CD4-positive, alpha-beta T cell treated with Interferon alpha-2 for 1 hour (primary cell): ENCODE measurements around the gene IQCK.

Source experiments
- DNase-seq, 2 donors: peaks; one replicate each; pipeline ENCODE4 v3.0.0-alpha.2; 2020 to 2022

IQCK gene

GRCh38 chr16:19864566-19864965 is 146.5 kb downstream of the IQCK start:
- no peak for DNase-seq

GRCh38 chr16:19868421-19868820 is 150.3 kb downstream of the IQCK start:
- DNase-seq: no peak

DNA sequence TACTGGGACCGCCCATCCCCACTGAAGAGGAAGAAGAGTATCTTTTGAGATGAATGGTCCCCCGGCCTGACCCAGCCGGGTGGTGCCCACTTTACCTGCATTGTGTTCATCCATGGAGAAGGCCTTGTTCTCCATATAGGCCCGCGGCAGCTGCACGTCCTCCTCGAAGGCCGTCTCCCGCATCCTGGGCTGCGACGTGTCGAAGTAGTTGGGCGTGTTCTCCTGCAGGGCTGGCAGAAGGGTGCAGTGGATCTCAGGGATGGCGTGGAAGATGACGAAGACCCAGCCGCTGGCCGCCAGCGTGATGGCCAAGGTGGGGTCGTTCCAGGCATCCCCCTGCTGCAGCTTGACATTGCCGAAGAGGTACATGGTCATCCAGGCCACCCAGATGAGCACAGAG is 153.7 kb downstream of the IQCK start:
- no peak for DNase-seq

DNA sequence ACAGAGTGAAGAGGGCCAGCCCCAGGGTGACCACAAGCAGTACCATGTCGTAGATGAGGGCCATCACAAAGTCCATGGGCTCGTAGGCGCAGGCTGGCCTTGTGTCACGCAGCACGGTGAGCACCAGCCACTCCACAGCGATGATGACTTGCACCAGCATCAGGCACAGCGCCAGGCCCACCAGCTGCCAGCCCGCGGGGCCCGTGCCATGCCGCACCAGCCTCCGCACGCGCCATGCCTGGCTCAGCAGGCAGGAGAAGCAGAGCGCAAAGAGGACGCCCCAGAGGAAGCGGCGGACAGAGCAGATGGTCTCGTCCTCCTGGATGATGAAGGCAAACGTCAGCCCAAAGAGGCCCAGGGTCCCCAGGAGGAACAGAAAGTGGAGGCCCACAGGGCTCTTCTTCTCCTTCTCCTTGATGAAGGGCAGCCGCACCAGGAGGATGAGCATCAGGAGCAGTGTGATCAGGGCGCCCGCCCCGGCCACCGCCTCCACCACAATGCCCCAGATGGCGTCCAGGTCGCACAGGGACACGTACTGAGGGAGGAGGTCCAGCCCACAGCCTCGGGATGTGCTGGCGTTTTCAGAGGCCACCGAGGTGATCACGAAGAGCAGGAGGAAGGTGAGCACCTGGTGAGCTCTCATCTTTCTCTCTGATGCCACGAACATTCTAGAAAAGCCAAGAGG is 154.2 kb downstream of the IQCK start:
- DNase-seq: no peak

- DNase-seq: no peak
These were observed 154.9 kb downstream of the IQCK start for GRCh38 chr16:19872935-19873334.

GRCh38 chr16:19874026-19874425 is 156.0 kb downstream of the IQCK start:
- DNase-seq: no peak

DNA sequence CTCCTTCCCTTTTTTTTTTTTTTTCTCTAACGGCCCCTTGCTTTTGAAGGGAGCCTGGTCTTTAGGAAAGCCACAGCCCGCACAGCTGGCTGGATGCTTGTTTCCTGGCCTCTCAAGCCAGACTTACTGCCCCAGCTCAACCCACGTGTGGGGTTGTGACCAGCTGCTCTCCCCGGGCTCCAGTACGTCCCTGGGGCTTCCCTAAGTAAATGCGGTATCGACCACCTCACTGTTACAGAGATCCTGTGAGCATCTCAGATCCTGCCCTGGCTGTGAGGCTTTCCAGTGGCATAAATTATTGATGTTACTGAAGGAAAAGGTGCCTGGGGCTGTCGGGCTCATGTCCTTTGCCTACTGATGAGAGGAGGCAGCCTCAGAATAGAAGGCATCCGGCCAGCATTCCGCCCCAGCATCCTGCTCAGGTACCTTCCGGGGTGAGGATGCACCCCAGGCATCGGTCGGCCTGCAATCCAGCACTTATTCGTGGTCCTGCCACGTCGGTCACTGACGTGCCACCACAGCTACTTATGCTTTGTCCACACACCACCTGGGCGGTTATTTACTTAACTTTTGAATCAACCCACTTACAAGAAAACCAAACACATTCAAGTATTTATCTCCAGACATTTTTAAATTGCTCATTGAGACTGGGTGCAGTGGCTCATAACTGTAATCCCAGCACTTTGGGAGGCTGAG is 156.9 kb downstream of the IQCK start:
- DNase-seq: no peak

DNA sequence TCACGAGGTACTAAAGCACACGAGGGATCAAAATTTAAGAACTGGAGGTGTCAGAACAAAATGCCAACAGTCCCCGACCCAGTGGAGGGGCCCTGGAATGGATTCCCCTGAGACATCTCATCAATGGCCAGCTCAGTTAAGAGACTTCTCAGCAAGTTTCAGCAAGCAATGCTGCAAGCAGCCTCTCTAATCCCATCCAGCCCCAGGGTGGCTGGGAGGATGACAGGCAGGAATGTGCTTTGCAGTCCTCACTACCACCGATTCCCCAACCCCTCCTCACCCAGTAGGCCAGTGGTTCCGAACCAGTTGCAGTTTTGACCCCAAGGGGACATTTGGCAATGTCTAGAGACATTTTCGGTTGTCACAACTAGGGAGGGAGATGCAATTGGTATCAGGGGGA is 157.8 kb downstream of the IQCK start:
- no peak for DNase-seq

- no peak for DNase-seq
These were observed 158.5 kb downstream of the IQCK start for GRCh38 chr16:19876501-19877059.

- DNase-seq: no peak
These were observed 160.7 kb downstream of the IQCK start for GRCh38 chr16:19878757-19879156.

GRCh38 chr16:19879241-19879792 is 161.2 kb downstream of the IQCK start:
- DNase-seq: no peak

- DNase-seq: no peak
These were observed 163.0 kb downstream of the IQCK start for GRCh38 chr16:19881028-19881427.

DNA sequence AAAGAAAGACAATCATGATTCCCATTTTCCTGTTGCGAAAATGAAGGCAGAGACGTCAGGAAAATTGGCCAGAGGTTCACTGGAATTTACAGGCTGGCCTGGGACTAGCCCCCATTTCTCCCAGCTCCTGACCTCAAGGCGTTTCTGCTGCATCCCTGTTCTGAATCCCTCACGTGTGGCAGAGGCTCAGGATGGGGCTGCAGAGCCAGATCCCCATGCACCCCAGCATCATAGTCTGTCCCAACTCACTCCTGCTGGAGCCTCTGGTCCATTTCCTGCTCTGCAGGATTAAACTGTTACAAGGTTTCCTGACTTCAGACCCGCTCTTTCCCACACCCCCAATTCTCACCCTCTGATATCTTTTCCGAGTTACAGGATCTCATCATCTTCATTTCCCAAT is 163.7 kb downstream of the IQCK start:
- DNase-seq: no peak

- DNase-seq: no peak
These were observed 164.1 kb downstream of the IQCK start for GRCh38 chr16:19882186-19882585.

DNA sequence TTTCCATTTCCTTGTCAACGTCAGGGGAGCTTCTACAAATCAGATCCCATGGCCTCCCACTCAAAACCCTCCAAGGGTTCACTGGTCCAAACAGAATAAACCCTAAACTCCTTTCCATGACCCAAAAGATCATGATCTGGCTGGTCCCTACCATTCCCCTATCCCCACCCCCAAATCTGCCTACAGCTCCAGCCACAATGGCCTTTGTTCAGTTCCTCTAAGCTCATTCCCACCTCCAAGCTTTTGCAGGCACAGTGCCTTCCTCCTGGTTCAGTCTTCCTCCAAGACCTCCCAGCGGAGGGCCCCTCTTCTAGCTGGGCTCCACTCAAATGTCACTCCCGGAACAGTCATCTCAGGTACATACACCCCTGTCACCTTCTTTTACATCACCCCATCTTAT is 164.6 kb downstream of the IQCK start:
- DNase-seq: no peak

GRCh38 chr16:19883296-19883965 is 165.4 kb downstream of the IQCK start:
- DNase-seq: no peak

GRCh38 chr16:19883966-19884485 is 166.0 kb downstream of the IQCK start:
- DNase-seq: peak in 1 of 2 donors; percentile 3

DNA sequence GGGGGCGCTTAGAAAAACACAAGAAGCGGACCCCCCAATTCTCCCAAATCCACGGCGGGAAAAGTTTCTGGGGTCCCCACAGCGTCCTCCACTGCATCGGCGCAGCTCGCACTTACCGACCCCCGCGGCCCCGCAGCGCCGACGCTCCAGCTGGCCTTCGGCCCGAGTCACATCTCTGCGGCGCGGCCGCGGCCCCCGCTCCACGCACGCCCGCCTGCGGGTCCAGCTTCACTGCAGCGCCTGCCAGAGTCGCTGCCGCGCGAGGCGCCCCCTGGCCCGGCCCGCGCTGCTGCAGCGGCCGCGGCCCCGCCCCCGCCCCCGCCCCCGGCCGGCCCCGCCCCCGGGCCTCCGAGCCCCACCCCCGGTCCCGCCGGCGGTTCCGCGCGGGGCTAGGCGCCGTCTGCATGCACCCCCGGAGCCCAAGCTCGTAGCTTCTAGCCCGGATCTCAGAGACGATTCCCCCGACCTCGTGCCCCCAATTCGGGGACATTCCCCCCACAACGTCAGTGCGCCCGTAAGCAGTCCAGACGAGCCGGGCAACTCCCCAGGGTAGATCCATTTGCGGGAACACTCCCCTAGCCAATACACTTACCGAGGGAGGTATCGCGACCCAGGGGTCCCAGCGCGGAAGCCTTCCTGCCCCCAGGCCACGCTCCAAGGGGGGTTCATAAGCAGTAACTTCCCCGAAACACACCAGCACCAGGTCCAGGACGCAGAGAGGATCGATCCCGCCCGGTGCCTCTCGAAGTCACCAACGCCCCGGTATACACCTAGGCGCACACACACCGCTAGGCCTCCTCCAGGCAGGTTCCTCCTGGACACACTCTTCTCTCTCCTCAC is 166.8 kb downstream of the IQCK start, which contains the start of gene GPRC5B:
Gene GPRC5B (minus strand): TSS at position 238 of the 840 bp plus-strand sequence. CDS start 12,003 bp downstream, outside the sequence.
- peak; percentile 26 to 60 for DNase-seq

DNA sequence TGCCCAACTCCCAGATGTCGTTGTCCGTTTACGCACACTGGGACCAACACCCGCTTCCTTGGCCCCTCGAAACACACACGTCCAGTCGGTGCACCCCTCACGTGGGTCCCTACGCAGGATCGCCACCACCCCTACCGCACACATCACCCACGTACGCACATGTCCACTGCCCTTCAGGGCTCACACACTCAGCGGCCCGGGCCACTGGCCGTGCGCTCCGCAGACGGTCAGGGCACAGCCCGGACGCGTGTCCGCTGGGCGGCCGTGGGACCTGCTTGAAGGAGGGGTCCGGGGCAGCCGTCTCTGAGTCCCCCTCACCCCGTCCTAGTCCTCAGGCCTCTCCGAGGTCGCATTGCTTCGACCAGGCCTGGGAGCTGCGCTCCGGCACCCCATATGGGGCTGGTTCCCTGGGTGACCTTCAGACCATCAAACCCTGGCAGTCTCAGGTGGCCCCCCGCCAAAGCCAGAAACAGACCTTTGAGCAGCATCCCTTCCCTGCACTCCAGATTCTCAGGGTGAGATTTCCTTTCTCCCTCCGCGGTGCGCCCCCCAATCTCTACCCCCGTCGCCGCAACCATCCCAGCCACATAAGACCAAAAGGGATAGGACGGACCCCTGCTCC is 167.5 kb downstream of the IQCK start:
- no peak for DNase-seq

- DNase-seq: peak; percentile 73 to 83
These were observed 168.2 kb downstream of the IQCK start for GRCh38 chr16:19886073-19886941.

- DNase-seq: no peak
These were observed 170.8 kb downstream of the IQCK start for GRCh38 chr16:19888834-19889233.
